GM12891 (cell line): ENCODE results near the gene LRRC4B.

ENCODE experiments used
- POLR2A ChIP-seq: IDR thresholded peaks from 2 replicates; pipeline ENCODE4 v1.6.1; 2011; ENCODE audit warnings: low read depth, low read length, control low read depth
- POLR2AphosphoS5 ChIP-seq: IDR thresholded peaks from 2 replicates; pipeline ENCODE4 v1.6.1; 2011; ENCODE audit warnings: low read depth, low read length, control low read depth
- SPI1 ChIP-seq: IDR thresholded peaks from 2 replicates; pipeline ENCODE4 v1.6.1; 2011; ENCODE audit warnings: low read depth, low read length, control low read depth
- TAF1 ChIP-seq: IDR thresholded peaks from 2 replicates; pipeline ENCODE4 v1.6.1; 2011; ENCODE audit warnings: low read depth, low read length, control low read depth

DNA sequence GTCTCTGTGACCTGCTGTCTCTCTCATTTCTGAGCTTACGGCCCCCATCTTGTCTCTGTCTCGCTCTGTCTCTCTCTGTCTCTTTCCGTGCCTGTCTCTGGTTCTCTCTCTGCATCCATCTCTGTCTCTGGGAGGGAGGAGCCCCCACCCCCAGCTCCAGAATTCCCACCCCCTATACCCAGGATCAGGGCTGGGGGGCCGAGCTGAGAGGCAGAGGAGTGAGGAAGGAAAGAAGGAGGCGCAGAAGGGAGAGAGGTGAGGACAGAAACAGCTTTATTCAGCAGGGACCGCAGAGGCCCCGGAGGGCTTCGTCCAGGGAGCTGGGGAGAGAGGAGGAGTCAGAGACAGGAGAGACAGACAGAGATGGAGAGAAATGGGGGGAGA is 71.2 kb downstream of the LRRC4B start:
- TF ChIP-seq POLR2A (no peak), TAF1 (no peak), POLR2AphosphoS5 (no peak), SPI1 (no peak)
